OCI-LY7 (cell line): Measurements from ENCODE around the gene PIK3R1.

ENCODE experiments used
- EZH2phosphoT487 ChIP-seq: fragments of 200-600 bp; sonication (generic); IDR thresholded peaks from 2 replicates; pipeline ENCODE4 v1.6.1; 2018; ENCODE audit warnings: low read depth, borderline replicate concordance, mild to moderate bottlenecking, mixed run types, antibody characterized with exemption, low read length, moderate library complexity, mixed read lengths
- TF ChIP-seq, protein P1 (sequence below): fragments of 200-600 bp; sonication (generic); conservative IDR thresholded peaks from 2 replicates; pipeline ENCODE4 v1.5.1; 2014; ENCODE audit warnings: mild to moderate bottlenecking, antibody characterized with exemption, low read length, moderate library complexity, mixed read lengths

DNA sequence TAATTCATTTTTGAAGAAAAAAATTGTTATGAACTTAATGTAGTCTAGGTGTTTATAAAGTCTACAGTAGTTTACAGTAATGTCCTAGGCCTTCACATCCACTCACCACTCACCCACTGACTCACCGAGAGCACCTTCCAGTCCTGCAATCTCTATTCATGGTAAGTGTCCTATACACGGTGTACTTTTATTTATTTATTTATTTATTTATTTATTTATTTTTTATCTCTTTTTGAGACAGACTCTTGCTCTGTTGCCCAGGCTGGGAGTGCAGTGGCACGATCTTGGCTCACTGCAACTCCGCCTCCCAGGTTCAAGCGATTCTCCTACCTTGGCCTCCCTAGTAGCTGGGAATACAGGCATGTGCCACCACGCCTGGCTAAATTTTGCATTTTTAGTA, 39.3 kb upstream of the PIK3R1 start:
- TF ChIP-seq, protein P1, sequence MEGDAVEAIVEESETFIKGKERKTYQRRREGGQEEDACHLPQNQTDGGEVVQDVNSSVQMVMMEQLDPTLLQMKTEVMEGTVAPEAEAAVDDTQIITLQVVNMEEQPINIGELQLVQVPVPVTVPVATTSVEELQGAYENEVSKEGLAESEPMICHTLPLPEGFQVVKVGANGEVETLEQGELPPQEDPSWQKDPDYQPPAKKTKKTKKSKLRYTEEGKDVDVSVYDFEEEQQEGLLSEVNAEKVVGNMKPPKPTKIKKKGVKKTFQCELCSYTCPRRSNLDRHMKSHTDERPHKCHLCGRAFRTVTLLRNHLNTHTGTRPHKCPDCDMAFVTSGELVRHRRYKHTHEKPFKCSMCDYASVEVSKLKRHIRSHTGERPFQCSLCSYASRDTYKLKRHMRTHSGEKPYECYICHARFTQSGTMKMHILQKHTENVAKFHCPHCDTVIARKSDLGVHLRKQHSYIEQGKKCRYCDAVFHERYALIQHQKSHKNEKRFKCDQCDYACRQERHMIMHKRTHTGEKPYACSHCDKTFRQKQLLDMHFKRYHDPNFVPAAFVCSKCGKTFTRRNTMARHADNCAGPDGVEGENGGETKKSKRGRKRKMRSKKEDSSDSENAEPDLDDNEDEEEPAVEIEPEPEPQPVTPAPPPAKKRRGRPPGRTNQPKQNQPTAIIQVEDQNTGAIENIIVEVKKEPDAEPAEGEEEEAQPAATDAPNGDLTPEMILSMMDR = no peak
- TF ChIP-seq EZH2phosphoT487 = no peak
